Measurements from ENCODE around the gene TMEM132E. TPM values are rescaled to one million over a fixed set of nuclear protein-coding genes. Genes with fewer than 3 reads are reported as not detected.

The TMEM132E gene
- total and polyA plus RNA-seq, 10 of the 15 experiments (the other 5 are each of a cell fraction or from before 2014, with no cell fraction given), result not detected

DNA sequence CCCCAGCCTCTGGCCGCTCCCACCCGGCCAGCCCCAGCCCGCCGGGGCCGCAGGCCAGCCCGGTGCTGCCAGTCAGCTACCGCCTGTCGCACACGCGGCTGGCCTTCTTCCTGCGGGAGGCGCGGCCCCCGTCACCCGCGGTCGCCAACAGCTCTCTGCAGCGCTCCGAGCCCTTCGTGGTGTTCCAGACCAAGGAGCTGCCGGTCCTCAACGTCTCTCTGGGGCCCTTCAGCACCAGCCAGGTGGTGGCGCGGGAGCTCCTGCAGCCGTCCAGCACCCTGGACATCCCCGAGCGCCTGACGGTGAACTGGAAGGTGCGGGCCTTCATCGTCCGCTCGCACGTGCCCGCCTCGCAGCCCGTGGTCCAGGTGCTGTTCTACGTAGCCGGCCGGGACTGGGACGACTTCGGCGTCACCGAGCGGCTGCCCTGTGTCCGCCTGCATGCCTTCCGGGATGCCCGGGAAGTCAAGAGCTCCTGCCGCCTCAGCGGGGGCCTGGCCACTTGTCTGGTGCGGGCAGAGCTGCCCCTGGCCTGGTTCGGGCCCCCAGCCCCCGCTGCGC, 46.8 kb downstream of the TMEM132E start (continued):
- TF ChIP-seq BMI1 (IDR thresholded peaks at IDR 0.05; ENCODE audit: borderline replicate concordance) (no peak), SUZ12 (IDR thresholded peaks at IDR 0.05; ENCODE audit: unreplicated experiment) (no peak), GABPA (IDR thresholded peaks at IDR 0.05; ENCODE audit: low read depth) (no peak), USF1 (IDR thresholded peaks at IDR 0.05; ENCODE audit: borderline replicate concordance, extremely low read length, insufficient read depth, low read depth, low read length) (no peak), HSF1 (IDR thresholded peaks at IDR 0.05; ENCODE audit: low read depth, low read length) (no peak), PML (IDR thresholded peaks at IDR 0.05; ENCODE audit: low read length) (no peak)

DNA sequence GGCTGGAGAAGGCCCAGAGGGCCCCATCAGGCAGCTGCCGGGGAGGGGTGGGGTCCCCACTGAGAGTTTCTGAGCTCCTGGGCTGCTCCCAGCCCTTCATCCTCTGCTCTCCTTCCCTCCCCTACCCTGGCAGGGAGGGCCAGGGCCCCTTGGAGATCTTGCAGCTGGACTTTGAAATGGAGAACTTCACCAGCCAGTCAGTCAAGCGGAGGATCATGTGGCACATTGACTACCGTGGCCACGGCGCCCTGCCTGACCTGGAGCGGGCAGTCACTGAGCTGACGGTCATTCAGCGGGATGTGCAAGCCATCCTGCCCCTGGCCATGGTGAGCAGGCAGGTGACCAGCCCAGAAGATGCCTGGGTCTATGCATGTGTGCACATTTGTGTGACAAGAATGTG, 49.5 kb downstream of the TMEM132E start:
- DNase-seq (ENCODE audit: low read depth, low spot score) (no peak), FAIRE-seq (no peak), ATAC-seq (no peak)
- intact Hi-C loops (cut with micrococcal nuclease; ENCODE audit: unreplicated experiment), result no loop called here
- H3K36me3 ChIP-seq (ENCODE audit: control insufficient read depth in 2 of 2, insufficient read depth in 2 of 2, low read length in 1 of 2), result no peaks in the 10 kb centered on the region
- no peak overlapping the region for H3K4me2 ChIP-seq (ENCODE audit: control insufficient read depth, insufficient read depth)
- H3K79me2 ChIP-seq (ENCODE audit: control insufficient read depth, insufficient read depth, low read length), result no peaks in the 10 kb centered on the region
- no peak overlapping the region for H3K9ac ChIP-seq (ENCODE audit: control insufficient read depth, insufficient read depth, low read length)
- SMC1A ChIA-PET (ENCODE audit: uncharacterized antibody, unreplicated experiment), result no interaction called here
- BruUV-seq (replicated peaks), result no TSS peak
- peaks cover 3 to 15% of the 10 kb centered on the region in 2 experiments for H3K27me3 ChIP-seq (replicated peaks in 1 of 2; ENCODE audit: control insufficient read depth in 2 of 2, insufficient read depth in 2 of 2, low read length in 1 of 2)
- CTCF ChIA-PET, result no interaction called here
- H3K4me1 ChIP-seq (ENCODE audit: control insufficient read depth, insufficient read depth, low read length), result no peaks in the 10 kb centered on the region
- POLR2A ChIA-PET, result no interaction called here
- no peaks in the 10 kb centered on the region for H3K9me3 ChIP-seq (replicated peaks; ENCODE audit: control insufficient read depth, insufficient read depth, low read length)
- H4K20me1 ChIP-seq (ENCODE audit: control insufficient read depth, insufficient read depth), result no peaks in the 10 kb centered on the region
- no peak overlapping the region for H3K27ac ChIP-seq (ENCODE audit: control insufficient read depth, insufficient read depth)
- WGBS (ENCODE audit: insufficient coverage, insufficient replicate concordance, low lambda C conversion rate, missing lambda C conversion rate), result 17% methylated on average over 8 of the region's 8 CpGs
- no peak overlapping the region for H2AFZ ChIP-seq (ENCODE audit: control insufficient read depth, low read depth, low read length)
- TF ChIP-seq ZSCAN29 (IDR thresholded peaks at IDR 0.05), result no peak
- no peak for TF ChIP-seq CHD4 (IDR thresholded peaks at IDR 0.05)
- TF ChIP-seq HDAC2 (IDR thresholded peaks at IDR 0.05), result no peak
- TF ChIP-seq, protein P1, sequence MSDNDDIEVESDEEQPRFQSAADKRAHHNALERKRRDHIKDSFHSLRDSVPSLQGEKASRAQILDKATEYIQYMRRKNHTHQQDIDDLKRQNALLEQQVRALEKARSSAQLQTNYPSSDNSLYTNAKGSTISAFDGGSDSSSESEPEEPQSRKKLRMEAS (IDR thresholded peaks at IDR 0.05; ENCODE audit: low read depth, low read length), result no peak
- no peak for TF ChIP-seq SMARCA5 (IDR thresholded peaks at IDR 0.05)
- TF ChIP-seq RFX5 (IDR thresholded peaks at IDR 0.05; ENCODE audit: low read depth, low read length), result no peak
- no peak for TF ChIP-seq SREBF1 (IDR thresholded peaks at IDR 0.05; ENCODE audit: low read length)
- no peak for TF ChIP-seq SIN3A (IDR thresholded peaks at IDR 0.05; ENCODE audit: low read depth, low read length)
- TF ChIP-seq, protein P2, sequence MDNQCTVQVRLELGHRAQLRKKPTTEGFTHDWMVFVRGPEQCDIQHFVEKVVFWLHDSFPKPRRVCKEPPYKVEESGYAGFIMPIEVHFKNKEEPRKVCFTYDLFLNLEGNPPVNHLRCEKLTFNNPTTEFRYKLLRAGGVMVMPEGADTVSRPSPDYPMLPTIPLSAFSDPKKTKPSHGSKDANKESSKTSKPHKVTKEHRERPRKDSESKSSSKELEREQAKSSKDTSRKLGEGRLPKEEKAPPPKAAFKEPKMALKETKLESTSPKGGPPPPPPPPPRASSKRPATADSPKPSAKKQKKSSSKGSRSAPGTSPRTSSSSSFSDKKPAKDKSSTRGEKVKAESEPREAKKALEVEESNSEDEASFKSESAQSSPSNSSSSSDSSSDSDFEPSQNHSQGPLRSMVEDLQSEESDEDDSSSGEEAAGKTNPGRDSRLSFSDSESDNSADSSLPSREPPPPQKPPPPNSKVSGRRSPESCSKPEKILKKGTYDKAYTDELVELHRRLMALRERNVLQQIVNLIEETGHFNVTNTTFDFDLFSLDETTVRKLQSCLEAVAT (IDR thresholded peaks at IDR 0.05), result no peak
- no peak for TF ChIP-seq EED (IDR thresholded peaks at IDR 0.05; ENCODE audit: low read depth)
- no peak for TF ChIP-seq ZNF274 (IDR thresholded peaks at IDR 0.05; ENCODE audit: insufficient read depth, insufficient read length)
- TF ChIP-seq SRF (IDR thresholded peaks at IDR 0.05; ENCODE audit: low read depth in 2 of 2, low read length in 2 of 2), result no peak
- TF ChIP-seq CHD1 (IDR thresholded peaks at IDR 0.05; ENCODE audit: low read depth, low read length), result no peak
- no peak for TF ChIP-seq CTCF (IDR thresholded peaks at IDR 0.05 in 2 of 3, conservative IDR thresholded peaks at IDR 0.05 in 1 of 3; ENCODE audit: control insufficient read depth in 2 of 3, extremely low read depth in 1 of 3, insufficient read depth in 1 of 3, low read depth in 3 of 3, low read length in 3 of 3)
- no peak overlapping the region for H3K4me3 ChIP-seq
- in situ Hi-C loops (cut with MboI), result no loop called here
- RAD21 ChIA-PET (ENCODE audit: unreplicated experiment), result no interaction called here

All from GM12878 (cell line).